AG04450 (cell line): ENCODE data around the gene RALGAPA1. TPM values are rescaled to one million over a fixed set of nuclear protein-coding genes. Genes with fewer than 3 reads are reported as not detected.

Experiments used
- CTCF ChIA-PET: fragments of 300-600, 350-600 bp; formaldehyde crosslinking; extraction: SDS; loops from one replicate; lab custom pipeline; 2022; ENCODE audit warnings: antibody characterized with exemption, inconsistent platforms; lab: Charles Lee
- POLR2A ChIA-PET: fragments of 350-600 bp; formaldehyde crosslinking; extraction: SDS; loops from one replicate; lab custom pipeline; 2021; ENCODE audit warnings: antibody characterized with exemption, inconsistent platforms; lab: Yijun Ruan, JAX
- DNase-seq: peaks from one replicate; pipeline ENCODE4 v3.0.0-alpha.2; 2011; ENCODE audit warnings: low read depth, low spot score
- H3K27ac ChIP-seq: one replicate; pipeline ENCODE4 v1.5.1; 2012; ENCODE audit warnings: low read depth, low read length, control low read depth
- H3K27me3 ChIP-seq: one replicate; pipeline ENCODE4 v1.6.0; 2012; ENCODE audit warnings: low read length; ENCODE audit not compliant: control insufficient read depth, insufficient read depth
- H3K4me3 ChIP-seq: 2 replicates; pipeline ENCODE4 v1.5.1; 2011; ENCODE audit warnings: mild to moderate bottlenecking, low read depth, low read length, control low read depth
- H3K9me3 ChIP-seq: 2 replicates; pipeline ENCODE4 v1.5.1; 2012; ENCODE audit warnings: low read length; ENCODE audit not compliant: control insufficient read depth, insufficient read depth
- CTCF ChIP-seq: IDR thresholded peaks from 2 replicates; pipeline ENCODE4 v1.5.1; 2011; ENCODE audit warnings: low read depth, low read length, control low read depth, inconsistent platforms
- polyA plus RNA-seq: library from polyadenylated mRNA; depleted of rRNA; stranded (reverse); fragments of >200 nt; gene quantifications from 2 replicates; pipeline ENCODE4 v1.2.3, GENCODE V29; 2011

RALGAPA1 gene
- polyA plus RNA-seq, 1 experiment = 9.7 TPM

- ChIA-PET CTCF (no interaction called here), POLR2A (no interaction called here)
- Histone ChIP-seq H3K9me3 (no peaks in the 10 kb centered on the region), H3K27ac (no peak overlapping the region), H3K27me3 (no peaks in the 10 kb centered on the region), H3K4me3 (no peak overlapping the region)
- DNase-seq = no peak
- no peak for TF ChIP-seq CTCF
These were observed 126.3 kb downstream of the RALGAPA1 start for GRCh38 chr14:35682802-35683201.

- Histone ChIP-seq H3K27ac (no peak overlapping the region), H3K9me3 (no peaks in the 10 kb centered on the region), H3K4me3 (no peak overlapping the region), H3K27me3 (no peaks in the 10 kb centered on the region)
- ChIA-PET POLR2A (no interaction called here), CTCF (no interaction called here)
- TF ChIP-seq CTCF = no peak
- no peak for DNase-seq
These were observed 130.6 kb downstream of the RALGAPA1 start for GRCh38 chr14:35678403-35679028.

- no peaks in the 10 kb centered on the region for H3K27me3 ChIP-seq
- no peak overlapping the region for H3K4me3 ChIP-seq
- DNase-seq = peak; percentile 26
- no peak overlapping the region for H3K27ac ChIP-seq
- POLR2A ChIA-PET = no interaction called here
- no peaks in the 10 kb centered on the region for H3K9me3 ChIP-seq
- TF ChIP-seq CTCF = no peak
- CTCF ChIA-PET = interaction anchor here (0.7 to 1.1 kb wide), 2 partner anchors 16 to 17 kb away, joined by 3 read pairs; no protein-coding TSS in a partner anchor
These were observed 139.3 kb downstream of the RALGAPA1 start for GRCh38 chr14:35669782-35670181.

GRCh38 chr14:35666429-35667043 lies 142.6 kb downstream of the RALGAPA1 start:
- no peaks in the 10 kb centered on the region for H3K9me3 ChIP-seq
- POLR2A ChIA-PET = no interaction called here
- no peak for TF ChIP-seq CTCF
- CTCF ChIA-PET = no interaction called here
- no peaks in the 10 kb centered on the region for H3K27me3 ChIP-seq
- H3K27ac ChIP-seq = no peak overlapping the region
- DNase-seq = no peak
- H3K4me3 ChIP-seq = no peak overlapping the region

GRCh38 chr14:35661875-35662274 lies 147.2 kb downstream of the RALGAPA1 start:
- no peak for DNase-seq
- TF ChIP-seq CTCF = no peak
- H3K9me3 ChIP-seq = no peaks in the 10 kb centered on the region
- H3K27ac ChIP-seq = no peak overlapping the region
- H3K27me3 ChIP-seq = no peaks in the 10 kb centered on the region
- no peak overlapping the region for H3K4me3 ChIP-seq
- ChIA-PET CTCF (no interaction called here), POLR2A (no interaction called here)
